ENCODE results near the gene FURIN. TPM values are rescaled to one million over a fixed set of nuclear protein-coding genes. Genes with fewer than 3 reads are reported as not detected.

FURIN gene
- total RNA-seq, 3 donors from 2014 or later: 162 to 242 (median 189) TPM

GRCh38 chr15:90929246-90930019 lies 61.0 kb downstream of the FURIN start:
- H3K27me3 Mint-ChIP-seq (ENCODE audit: low read depth): no peaks in the 10 kb centered on the region
- peak overlapping the region; percentile 98 for H3K4me3 Mint-ChIP-seq
- H3K4me1 Mint-ChIP-seq (ENCODE audit: low read depth): peaks cover 29% of the 10 kb centered on the region
- DNase-seq: no peak
- H3K36me3 Mint-ChIP-seq (ENCODE audit: insufficient read depth): no peaks in the 10 kb centered on the region
- no peak for ATAC-seq
- H3K9me3 Mint-ChIP-seq: no peaks in the 10 kb centered on the region

DNA sequence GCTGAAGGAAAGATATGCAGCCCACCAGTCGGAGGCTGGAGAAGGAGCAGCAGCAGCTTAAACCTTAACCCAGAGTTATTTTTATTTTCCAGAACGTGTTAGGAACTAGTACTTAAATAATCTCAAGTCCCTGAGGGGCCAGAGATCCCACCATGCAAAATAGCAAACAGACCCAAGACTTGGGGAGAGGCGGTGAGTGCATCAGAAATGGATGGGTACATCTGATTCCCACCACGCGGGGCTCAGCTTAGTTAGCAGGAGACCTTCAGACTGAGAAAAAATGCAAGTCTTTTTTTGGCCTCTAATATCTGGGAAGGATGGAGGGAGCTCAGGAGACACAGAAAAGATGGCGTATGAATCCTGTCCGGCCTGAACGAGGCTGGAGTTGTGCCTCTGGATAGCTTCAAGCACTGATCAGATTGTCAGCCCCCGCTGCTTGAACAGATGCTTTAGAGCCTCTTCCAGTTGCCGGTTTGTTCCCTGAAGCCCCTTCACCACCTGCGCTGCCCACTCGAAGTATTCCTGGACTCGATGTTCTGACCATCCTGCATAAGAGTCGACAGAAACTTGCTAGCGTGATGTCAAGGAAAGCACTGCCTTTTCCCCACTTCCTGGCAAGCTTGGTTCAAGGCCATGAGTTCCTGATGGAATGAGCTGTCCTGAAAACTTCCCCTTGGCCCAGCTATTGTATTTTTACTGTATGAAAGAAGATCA lies 62.6 kb downstream of the FURIN start:
- H3K4me1 Mint-ChIP-seq (ENCODE audit: low read depth): peaks cover 34% of the 10 kb centered on the region
- no peaks in the 10 kb centered on the region for H3K36me3 Mint-ChIP-seq (ENCODE audit: insufficient read depth)
- H3K27me3 Mint-ChIP-seq (ENCODE audit: low read depth): no peaks in the 10 kb centered on the region
- ATAC-seq (no peak), DNase-seq (no peak)
- no peaks in the 10 kb centered on the region for H3K9me3 Mint-ChIP-seq
- H3K4me3 Mint-ChIP-seq: peak overlapping the region; percentile 98

DNA sequence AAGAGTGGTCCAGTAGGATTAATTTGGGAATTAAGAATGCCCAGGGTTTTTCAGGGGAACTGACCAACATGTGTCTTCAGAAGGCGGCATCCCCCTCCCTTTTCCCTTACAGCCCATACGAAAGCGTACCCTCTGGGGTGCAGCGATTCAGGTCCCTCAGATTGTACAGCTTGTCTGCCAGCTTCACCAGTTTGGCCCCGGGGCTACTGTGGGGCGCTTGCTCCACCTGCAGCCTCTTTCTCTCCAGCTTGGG lies 63.1 kb downstream of the FURIN start:
- ATAC-seq: no peak
- Mint-ChIP-seq H3K4me1 (ENCODE audit: low read depth) (peaks cover 39% of the 10 kb centered on the region), H3K36me3 (ENCODE audit: insufficient read depth) (no peaks in the 10 kb centered on the region), H3K27me3 (ENCODE audit: low read depth) (no peaks in the 10 kb centered on the region), H3K9me3 (no peaks in the 10 kb centered on the region), H3K4me3 (peak overlapping the region; percentile 98)
- DNase-seq: no peak

GRCh38 chr15:90931828-90932659 lies 63.7 kb downstream of the FURIN start, which contains the start of gene HDDC3:
Gene HDDC3 (minus strand): TSS chr15:90932549. CDS start chr15:90932540, 9 bp downstream.
- ATAC-seq (peak; percentile 56 to 59), DNase-seq (peak; percentile 88)
- Mint-ChIP-seq H3K4me3 (peak within 1 kb of the TSS; percentile 98), H3K27me3 (ENCODE audit: low read depth) (no peaks in the 10 kb centered on the region), H3K4me1 (ENCODE audit: low read depth) (peaks cover 43% of the 10 kb centered on the region), H3K36me3 (ENCODE audit: insufficient read depth) (no peaks in the 10 kb centered on the region), H3K9me3 (no peaks in the 10 kb centered on the region)

- Mint-ChIP-seq H3K27me3 (ENCODE audit: low read depth) (no peaks in the 10 kb centered on the region), H3K9me3 (no peaks in the 10 kb centered on the region), H3K4me3 (peak overlapping the region; percentile 98), H3K36me3 (ENCODE audit: insufficient read depth) (no peaks in the 10 kb centered on the region), H3K4me1 (ENCODE audit: low read depth) (peaks cover 43% of the 10 kb centered on the region)
- DNase-seq (no peak), ATAC-seq (no peak)
Measured at GRCh38 chr15:90932660-90932991, 64.2 kb downstream of the FURIN start.

Other genes with a start within 250 kb of the FURIN start
- 10 to 100 TPM; 21.4 to 25.6 (median 23.5) TPM for gene BLM, start 151.2 kb upstream of the FURIN start, total RNA-seq
- 1 to 10 TPM; 3.6 to 8.1 (median 5.8) TPM for gene FES, start 15.9 kb downstream of the FURIN start, total RNA-seq
- gene MAN2A2, start 34.7 kb downstream of the FURIN start, total RNA-seq: 100 to 1,000 TPM in 2 of 3 donors, 10 to 100 TPM in 1; 93.2 to 124 (median 122) TPM
- gene HDDC3, start 64.0 kb downstream of the FURIN start, total RNA-seq: 10 to 100 TPM; 39.9 to 43.6 (median 40.0) TPM
- 10 to 100 TPM; 63.4 to 70.5 (median 68.0) TPM for gene UNC45A, start 66.7 kb downstream of the FURIN start, total RNA-seq
- 10 to 100 TPM; 11.1 to 18.4 (median 13.1) TPM for gene RCCD1, start 86.3 kb downstream of the FURIN start, total RNA-seq
- 10 to 100 TPM; 14.4 to 18.8 (median 18.7) TPM for gene PRC1, start 125.9 kb downstream of the FURIN start, total RNA-seq
- gene VPS33B, start 154.0 kb downstream of the FURIN start, total RNA-seq: 10 to 100 TPM; 20.9 to 22.4 (median 21.9) TPM
- gene SV2B, start 231.7 kb downstream of the FURIN start, total RNA-seq: under 1 TPM in 2 of 3 donors, not detected in 1; 0.03 to 0.05 TPM